Pons (tissue), 1 donor: ENCODE data around the gene GLB1L2.

Experiments used
- DNase-seq: peaks from one replicate; pipeline ENCODE4 v3.0.0-alpha.2; 2016; ENCODE audit warnings: low spot score

The GLB1L2 gene

GRCh38 chr11:134367781-134368180, 36.0 kb downstream of the GLB1L2 start:
- DNase-seq: no peak

DNA sequence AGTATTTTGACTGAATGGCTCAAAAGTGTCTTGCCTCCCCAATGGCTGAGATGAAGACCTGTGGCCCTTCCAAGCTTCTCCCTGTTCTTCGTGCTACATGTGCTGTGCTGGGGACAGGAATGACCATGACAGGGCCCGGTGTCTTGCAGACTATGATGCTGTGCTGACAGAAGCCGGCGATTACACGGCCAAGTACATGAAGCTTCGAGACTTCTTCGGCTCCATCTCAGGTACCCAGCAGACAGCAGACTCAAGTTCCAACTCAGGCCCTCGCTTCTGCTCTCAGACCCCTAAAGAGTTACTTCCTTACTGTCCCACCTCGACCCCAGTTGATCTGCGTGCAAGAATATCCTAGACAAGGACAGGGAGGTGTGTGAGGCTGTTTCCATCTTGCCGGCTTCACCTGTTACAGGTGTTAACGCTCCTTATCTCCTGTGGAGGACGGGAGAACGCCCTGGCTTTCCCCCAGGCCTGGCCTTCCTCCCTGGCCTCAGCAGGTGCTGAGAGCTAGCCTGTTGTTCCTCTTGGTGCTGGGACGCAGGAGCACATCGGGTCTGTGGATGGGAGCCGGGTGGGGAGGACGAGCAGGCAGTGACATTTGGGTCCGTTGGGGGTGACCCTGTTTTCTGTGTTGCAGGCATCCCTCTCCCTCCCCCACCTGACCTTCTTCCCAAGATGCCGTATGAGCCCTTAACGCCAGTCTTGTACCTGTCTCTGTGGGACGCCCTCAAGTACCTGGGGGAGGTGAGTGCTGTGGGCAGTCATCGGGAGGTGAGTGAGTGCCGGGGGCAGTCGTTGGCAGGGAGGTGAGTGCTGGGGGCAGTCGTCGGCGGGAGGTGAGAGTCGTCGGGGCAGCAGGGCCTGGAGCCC, 38.1 kb downstream of the GLB1L2 start:
- no peak for DNase-seq

DNA sequence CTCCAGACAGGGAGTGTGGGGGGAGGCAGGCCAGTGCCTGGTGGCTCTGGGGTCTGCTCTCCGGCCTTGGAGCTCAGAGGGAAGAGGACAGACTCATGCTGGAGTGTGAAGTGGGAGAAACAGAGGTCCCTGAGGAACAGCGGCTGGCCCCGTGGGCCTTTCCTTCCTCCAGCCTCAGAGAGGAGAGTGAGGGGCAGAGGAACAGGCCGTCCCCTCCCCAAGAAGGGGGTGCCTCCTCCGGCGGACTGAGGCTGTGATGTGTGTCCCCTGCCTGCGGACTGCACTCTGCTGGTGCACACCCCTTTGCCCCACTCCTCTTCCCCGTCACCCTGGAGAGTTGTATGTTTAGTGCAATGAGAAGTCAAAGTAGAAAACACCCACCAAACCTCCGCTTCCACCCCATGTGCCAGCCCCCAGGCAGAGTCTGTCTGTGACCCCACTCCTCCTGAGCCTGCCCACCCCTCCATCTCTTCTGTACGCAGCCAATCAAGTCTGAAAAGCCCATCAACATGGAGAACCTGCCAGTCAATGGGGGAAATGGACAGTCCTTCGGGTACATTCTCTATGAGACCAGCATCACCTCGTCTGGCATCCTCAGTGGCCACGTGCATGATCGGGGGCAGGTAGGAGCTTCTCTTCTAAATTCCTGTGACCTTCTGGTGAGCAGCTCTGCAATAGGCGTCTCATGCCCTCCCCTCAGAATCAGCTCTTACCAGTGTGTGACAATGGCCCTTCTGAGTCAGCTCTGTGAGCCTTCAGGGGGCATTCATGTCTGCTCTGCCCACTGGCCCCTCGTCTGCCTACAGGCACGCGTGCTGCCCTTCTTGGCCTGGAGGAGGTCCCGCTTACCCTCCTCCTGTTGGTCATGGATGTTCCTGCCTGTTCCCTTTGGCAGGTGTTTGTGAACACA, 39.0 kb downstream of the GLB1L2 start:
- no peak for DNase-seq

DNA sequence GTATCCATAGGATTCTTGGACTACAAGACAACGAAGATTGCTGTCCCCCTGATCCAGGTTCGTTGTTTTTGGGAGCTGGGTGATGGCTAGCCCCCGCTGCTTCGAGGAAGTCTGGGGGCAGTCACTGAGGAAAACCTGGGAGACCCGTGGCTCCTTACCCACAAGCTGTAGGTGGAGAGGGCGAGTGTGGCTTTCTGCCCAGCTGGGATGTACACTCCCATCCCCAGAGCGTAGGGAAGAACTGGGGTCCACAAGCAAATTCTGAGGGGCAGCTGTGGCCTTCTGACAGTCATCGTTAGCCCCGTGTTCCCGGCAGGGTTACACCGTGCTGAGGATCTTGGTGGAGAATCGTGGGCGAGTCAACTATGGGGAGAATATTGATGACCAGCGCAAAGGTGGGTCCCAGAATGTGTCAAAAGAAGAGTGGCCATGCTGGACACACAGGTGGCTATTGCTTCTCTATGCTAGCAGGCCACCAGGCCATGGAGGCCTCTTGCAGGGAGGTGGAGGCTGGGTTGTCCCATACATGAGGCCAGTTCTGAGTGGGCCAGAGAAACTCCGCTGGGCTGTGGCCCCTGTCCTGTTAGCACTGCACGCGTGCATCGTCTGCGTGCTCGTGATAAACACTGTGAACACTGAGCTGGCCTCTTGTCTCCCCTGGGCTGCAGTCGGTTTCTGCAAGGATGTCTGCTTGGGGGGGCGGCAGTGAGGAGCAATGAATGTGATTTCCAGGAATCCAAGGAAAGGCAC, 39.8 kb downstream of the GLB1L2 start:
- no peak for DNase-seq

GRCh38 chr11:134372536-134372935, 40.7 kb downstream of the GLB1L2 start:
- DNase-seq: no peak

DNA sequence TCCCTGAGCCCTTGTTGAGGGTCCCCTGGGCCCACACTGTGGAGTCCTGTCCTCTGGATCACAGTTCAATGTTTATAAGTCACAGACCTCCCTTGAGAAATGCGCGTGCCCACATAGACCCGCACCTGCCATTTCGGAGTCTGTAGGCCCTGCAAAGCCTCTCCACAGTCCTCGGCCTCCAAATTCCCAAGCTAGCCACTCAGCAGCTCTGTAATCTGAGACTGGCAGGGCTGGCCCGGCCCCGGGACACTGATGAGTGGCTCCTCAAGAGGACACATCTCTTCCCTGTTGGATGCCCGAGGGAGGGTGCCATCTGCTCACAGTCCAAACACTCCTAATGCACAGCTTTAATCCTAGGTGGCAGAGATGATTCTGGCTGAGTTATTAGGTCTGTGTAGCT, 41.2 kb downstream of the GLB1L2 start:
- peak; percentile 49 for DNase-seq

DNA sequence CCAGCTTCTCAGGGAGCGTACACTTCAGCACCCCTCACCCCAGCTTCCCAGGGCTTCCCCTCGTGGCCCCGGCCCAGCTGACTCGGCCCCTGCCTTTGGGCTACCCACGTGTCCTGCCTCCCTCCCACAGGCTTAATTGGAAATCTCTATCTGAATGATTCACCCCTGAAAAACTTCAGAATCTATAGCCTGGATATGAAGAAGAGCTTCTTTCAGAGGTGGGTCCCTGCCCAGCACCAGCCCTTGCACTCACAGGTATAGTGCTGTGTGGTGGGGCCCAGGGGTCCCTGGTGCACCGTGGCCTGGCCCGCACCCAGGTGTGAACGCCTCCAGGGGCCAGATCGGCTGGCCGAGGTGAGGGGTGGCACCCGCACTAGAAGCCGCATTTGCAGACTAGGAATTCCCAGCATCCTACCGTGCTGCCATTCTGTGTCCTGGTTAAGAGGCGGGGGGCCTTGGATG, 41.8 kb downstream of the GLB1L2 start:
- DNase-seq: no peak

GRCh38 chr11:134374171-134374570, 42.4 kb downstream of the GLB1L2 start:
- DNase-seq: no peak

DNA sequence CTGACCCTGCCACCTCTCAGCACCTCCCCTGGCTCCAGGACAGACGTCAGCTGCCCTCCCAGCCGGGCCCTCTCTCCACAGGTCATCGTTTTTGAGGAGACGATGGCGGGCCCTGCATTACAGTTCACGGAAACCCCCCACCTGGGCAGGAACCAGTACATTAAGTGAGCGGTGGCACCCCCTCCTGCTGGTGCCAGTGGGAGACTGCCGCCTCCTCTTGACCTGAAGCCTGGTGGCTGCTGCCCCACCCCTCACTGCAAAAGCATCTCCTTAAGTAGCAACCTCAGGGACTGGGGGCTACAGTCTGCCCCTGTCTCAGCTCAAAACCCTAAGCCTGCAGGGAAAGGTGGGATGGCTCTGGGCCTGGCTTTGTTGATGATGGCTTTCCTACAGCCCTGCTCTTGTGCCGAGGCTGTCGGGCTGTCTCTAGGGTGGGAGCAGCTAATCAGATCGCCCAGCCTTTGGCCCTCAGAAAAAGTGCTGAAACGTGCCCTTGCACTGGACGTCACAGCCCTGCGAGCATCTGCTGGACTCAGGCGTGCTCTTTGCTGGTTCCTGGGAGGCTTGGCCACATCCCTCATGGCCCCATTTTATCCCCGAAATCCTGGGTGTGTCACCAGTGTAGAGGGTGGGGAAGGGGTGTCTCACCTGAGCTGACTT, 43.2 kb downstream of the GLB1L2 start:
- no peak for DNase-seq

DNA sequence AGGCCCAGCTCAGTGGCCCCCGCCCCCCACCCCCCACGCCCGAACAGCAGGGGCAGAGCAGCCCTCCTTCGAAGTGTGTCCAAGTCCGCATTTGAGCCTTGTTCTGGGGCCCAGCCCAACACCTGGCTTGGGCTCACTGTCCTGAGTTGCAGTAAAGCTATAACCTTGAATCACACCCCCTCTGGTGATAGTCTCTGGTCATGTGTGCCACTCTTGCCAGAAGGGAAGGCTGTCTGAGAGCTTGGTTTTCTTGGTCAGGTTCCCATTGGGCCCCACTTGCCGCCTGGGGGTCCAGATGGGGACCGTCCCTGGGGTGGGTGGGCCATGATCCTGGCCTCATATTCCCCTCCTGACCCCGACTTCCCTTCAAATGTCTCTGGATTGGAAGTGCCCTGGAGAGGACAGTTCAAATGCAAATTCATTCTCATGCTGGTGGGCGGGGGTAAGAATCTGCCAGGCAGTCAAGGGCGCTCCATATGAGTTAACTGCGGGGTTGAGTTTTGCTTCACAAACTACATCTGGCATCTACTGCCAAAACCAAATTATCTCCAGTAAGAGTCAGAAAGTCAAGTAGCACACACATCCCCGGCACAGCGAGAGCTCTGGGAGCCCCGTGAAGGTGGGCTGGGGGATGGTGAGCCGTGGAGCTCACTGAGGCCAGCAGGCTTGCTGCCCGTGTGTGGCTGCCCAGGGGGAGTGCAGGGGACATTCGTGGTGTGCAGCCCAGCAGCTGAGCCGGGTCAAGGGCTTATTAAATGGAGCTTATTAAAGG, 44.5 kb downstream of the GLB1L2 start:
- DNase-seq: no peak

DNA sequence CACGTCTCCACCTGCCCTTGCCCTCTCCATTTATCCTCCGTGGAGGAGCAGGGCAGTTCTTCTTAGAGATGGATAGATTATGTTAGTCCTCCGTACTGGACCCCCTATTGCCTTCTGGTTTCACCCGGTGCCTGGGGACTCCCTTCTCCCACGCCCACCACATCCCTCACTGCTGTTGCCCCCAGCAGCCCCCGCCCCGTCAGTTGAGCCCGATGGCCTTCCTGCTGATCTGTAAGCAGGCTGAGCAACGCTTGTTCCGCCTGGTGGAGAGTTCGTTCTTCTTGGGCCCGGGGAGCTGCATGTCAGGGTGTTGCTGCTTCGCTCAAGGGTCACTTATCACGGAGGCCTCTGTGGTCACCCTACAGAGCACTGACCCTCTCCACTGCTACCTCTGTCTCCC, 46.1 kb downstream of the GLB1L2 start:
- DNase-seq: no peak

- no peak for DNase-seq
Measured at GRCh38 chr11:134379241-134379640, 47.5 kb downstream of the GLB1L2 start.

DNA sequence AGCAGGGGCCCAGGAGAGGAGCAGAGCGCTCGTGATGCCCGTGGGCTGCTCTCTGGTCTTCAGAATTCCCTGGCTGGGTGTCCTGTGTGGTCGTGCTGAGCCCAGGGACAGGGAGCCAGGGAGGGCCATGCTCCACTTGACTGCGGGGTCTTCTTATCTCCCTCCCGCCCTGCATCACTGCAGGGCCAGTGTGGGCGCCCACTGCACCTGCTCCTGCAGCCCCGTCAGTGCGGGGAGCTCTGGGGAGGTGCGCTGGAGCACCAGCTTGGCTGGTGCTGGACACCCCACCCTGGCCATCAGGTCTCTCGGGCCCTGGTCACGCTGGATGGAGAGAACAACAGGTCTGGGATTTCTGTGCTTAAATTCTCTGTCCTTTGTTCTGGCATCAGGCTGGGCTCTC, 48.4 kb downstream of the GLB1L2 start:
- no peak for DNase-seq

- no peak for DNase-seq
Measured at GRCh38 chr11:134380785-134381184, 49.0 kb downstream of the GLB1L2 start.

DNA sequence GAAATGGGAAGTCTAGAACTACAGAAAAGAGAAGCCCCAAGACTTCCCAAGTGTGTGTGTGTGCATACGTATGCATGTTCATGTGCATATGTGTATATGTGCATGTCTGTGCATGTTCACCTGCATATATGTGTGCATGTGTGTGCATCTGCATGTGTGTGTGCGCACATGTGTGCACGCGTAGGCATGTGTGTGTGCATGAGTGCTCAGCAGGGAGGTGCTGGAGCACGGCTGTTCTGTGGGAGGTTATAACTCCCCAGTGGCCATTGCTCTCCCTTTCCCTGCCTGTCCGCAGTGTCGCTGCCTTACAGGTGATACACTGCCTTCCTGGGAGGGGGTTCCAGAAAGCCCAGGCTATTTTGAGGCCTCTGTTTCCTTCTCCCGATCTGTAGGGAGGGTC, 50.5 kb downstream of the GLB1L2 start:
- no peak for DNase-seq

DNA sequence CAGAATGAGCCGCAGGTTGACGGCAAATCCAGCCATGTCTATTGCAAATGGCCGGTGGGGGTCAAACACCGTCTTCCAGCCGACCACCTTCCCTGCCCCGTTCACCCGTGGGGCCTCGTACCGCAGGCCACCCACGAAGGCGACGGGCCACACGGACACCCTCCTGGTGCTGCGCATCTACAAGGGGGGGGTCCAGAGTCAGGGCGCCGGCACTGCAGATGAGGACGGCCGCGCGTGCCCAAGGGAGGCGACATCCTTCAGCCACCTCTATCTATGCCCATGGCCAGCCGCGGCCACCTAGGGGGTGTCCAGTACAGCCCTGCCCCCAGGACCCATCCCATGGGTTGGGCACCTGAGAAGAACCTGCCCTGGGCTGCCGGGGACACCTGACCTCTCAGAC, 51.0 kb downstream of the GLB1L2 start:
- DNase-seq: no peak

DNA sequence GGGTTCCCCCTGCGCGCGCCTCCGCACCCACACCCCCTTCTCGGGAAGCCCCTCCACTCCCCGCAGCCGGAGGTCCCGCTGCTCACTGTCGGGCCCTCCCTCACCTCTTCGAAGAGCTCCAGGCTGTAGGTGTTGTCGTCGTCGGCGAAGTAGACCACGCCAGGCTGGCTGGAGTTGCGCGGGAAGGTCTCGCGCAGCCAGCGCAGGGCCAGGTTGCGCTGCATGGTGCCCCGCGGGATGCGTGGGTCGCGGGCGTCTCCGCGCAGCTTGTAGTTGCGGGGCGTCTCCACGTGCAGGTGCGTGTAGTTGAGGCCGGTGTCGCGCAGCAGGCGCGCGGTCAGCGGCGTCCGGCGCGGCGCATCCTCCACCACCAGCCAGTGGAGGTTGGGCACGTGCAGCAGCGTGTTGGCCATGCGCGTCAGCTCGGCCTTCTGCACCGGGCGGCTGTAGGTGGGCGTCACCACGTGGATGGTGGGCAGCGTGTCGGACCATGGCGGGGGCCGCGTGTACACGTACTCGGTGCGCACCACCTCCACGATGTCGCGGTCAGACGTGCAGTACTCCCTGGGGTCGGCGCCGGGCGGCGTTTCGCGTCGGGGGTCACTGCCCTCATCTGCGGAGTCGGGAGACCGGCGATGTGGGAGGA, 51.9 kb downstream of the GLB1L2 start:
- no peak for DNase-seq

DNA sequence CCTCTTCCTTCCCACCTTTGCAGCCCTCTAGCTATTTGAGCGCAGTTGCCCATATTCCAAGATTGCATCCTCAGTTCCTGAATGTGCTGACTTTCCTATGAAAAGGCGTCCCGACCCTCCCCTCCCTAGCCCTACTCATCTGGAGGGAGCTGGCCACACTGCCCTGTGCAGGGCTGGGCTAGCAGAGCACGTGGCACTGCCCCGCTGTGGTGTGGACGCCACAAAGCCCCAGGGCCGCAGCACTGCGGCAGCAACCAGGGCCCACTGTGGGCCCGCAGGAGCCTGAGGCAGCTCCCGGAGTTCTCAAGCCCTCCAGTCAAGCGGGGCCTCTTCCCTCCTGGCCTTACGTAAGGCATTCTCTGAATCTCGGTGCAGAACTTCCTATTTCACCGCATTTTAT, 52.6 kb downstream of the GLB1L2 start:
- no peak for DNase-seq

GRCh38 chr11:134385171-134385570, 53.4 kb downstream of the GLB1L2 start:
- no peak for DNase-seq

DNA sequence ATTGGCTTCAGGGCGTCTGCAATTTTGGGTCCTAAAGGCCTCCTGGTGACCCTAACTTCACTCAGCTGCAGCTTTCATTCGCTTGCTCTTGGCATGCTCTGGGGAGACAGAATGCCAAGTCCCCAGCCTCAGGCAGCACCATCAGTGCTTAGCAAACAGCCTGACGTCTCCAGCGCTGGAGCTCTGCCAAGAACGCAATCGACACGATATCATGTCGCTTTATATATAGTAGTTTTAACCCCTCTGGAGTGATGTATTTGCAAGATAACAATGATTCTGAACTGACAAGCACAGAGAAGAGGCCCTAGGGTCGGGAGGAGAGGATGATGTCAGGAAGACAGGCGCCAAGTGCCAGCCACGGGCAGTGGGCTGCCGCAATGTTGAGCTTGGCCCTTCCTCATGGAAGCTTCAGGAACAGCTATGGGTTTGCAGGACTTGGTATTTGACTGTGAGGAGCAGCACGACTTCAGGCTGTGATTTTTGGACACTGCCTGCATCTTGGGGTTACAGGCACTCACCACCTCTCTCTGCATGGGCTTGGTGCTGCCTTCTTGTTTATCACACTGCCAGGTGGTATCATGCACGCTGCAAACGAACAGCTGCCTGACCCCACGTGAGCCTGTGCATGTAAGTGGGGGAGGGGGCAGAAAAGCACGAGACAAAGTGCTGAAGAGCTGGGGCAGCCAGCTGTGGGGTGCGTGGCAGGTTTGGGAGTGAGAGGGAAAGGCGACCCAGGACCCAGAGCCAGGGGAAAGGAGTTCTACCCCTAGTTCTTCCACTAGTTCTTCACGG, 54.2 kb downstream of the GLB1L2 start:
- DNase-seq: peak; percentile 46
